Endothelial cell (in vitro differentiated cells): ENCODE results near the gene CDK16. TPM values are rescaled to one million over a fixed set of nuclear protein-coding genes. Genes with fewer than 3 reads are reported as not detected.

Experiments used
- total RNA-seq: library from RNA; stranded (reverse); fragmentation: NEBNext Ultra II Directional; extraction: Animal tissue kit (Norgen Biotek cat#: 25700); gene quantifications from one replicate; pipeline ENCODE4 v1.2.1, GENCODE V29; 2021; ENCODE audit not compliant: unreplicated experiment

The CDK16 gene
- total RNA-seq, 1 donor from 2014 or later, result 103 TPM

Other genes with a start within 250 kb of the CDK16 start
- gene RGN, start 140.2 kb upstream of the CDK16 start, total RNA-seq, result 0.54 TPM
- gene NDUFB11, start 74.0 kb upstream of the CDK16 start, total RNA-seq, result 81.5 TPM
- gene RBM10, start 73.5 kb upstream of the CDK16 start, total RNA-seq, result 42.1 TPM
- gene UBA1, start 24.9 kb upstream of the CDK16 start, total RNA-seq, result 246 TPM
- gene USP11, start 14.3 kb downstream of the CDK16 start, total RNA-seq, result 72.5 TPM
- 0.67 TPM for gene ZNF157, start 151.9 kb downstream of the CDK16 start, total RNA-seq